ENCODE measurements around the gene PPP1R12A.

GRCh38 chr12:79895804-79896203 lies 39.1 kb downstream of the PPP1R12A start:
- TF ChIP-seq CTCF (IDR thresholded peaks at IDR 0.05; ENCODE audit: insufficient read depth, low read length) (no peak), SPI1 (IDR thresholded peaks at IDR 0.05; ENCODE audit: borderline replicate concordance, low read depth) (no peak)

Measured in HL-60 (cell line).